ENCODE data around the gene TWF2.

TWF2 gene

DNA sequence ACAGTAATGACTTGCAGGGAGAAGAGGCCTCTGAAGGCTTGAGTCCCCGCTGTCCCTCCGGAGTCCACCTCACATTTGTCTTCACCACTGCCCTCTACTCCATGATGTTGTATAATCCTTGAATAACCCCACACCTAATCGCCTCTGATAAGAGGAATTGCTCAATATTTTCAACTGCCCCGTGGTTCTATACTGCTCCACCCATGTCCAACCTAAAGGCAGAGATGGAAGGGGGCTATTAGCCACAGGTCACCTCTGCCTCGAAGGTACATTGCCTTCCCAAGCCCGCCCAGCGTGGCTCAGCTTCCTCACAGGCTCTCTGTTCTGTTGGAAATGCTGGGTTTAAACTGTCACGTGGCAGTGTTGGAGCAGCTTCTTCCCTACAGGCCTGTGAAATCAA is 26.0 kb downstream of the TWF2 start:
- no peak overlapping the region for H3K9ac ChIP-seq
- no peaks in the 10 kb centered on the region for H3K4me1 ChIP-seq (ENCODE audit: low read depth, poor library complexity, severe bottlenecking)
- H3K79me2 ChIP-seq (ENCODE audit: insufficient read depth, low read depth) = no peaks in the 10 kb centered on the region
- H4K20me1 ChIP-seq (ENCODE audit: insufficient read depth) = no peaks in the 10 kb centered on the region
- peaks cover 3% of the 10 kb centered on the region; the same call in 1 of the 2 replicates for H3K36me3 ChIP-seq (ENCODE audit: insufficient read depth)
- no peak overlapping the region for H3K4me3 ChIP-seq (IDR thresholded peaks at IDR 0.05; ENCODE audit: insufficient read depth, low read depth, low read length)
- H3K27ac ChIP-seq = no peak overlapping the region
- no peak overlapping the region for H2AFZ ChIP-seq (ENCODE audit: low read depth)
- TF ChIP-seq, protein P1, sequence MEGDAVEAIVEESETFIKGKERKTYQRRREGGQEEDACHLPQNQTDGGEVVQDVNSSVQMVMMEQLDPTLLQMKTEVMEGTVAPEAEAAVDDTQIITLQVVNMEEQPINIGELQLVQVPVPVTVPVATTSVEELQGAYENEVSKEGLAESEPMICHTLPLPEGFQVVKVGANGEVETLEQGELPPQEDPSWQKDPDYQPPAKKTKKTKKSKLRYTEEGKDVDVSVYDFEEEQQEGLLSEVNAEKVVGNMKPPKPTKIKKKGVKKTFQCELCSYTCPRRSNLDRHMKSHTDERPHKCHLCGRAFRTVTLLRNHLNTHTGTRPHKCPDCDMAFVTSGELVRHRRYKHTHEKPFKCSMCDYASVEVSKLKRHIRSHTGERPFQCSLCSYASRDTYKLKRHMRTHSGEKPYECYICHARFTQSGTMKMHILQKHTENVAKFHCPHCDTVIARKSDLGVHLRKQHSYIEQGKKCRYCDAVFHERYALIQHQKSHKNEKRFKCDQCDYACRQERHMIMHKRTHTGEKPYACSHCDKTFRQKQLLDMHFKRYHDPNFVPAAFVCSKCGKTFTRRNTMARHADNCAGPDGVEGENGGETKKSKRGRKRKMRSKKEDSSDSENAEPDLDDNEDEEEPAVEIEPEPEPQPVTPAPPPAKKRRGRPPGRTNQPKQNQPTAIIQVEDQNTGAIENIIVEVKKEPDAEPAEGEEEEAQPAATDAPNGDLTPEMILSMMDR (conservative IDR thresholded peaks at IDR 0.05; ENCODE audit: low read depth, low read length) = no peak
- H3K4me2 ChIP-seq = no peak overlapping the region
- H3K27me3 ChIP-seq (ENCODE audit: insufficient read depth, low read depth) = no peaks in the 10 kb centered on the region

DNA sequence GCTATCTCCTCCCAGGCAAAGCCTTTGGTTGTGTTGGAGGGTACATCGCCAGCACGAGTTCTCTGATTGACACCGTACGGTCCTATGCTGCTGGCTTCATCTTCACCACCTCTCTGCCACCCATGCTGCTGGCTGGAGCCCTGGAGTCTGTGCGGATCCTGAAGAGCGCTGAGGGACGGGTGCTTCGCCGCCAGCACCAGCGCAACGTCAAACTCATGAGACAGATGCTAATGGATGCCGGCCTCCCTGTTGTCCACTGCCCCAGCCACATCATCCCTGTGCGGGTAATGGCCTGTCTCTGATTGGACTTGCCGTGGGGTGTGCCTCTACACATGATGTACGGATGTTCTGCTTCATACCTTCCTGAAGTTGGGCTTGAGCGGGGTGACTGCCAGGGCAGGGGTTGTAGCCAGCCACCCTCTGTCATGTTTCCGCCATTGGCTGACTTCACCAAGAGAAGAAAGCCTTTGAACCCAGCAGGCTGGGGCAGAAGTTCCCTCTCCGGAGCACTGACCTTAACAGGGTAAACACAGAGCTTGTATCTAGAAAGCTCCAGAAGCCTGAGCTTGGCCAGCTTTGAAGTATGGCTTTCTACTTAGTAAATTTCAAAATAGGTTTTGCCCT is 27.6 kb downstream of the TWF2 start:
- no peak overlapping the region for H2AFZ ChIP-seq (ENCODE audit: low read depth)
- no peak overlapping the region for H3K4me2 ChIP-seq
- no peaks in the 10 kb centered on the region for H3K27me3 ChIP-seq (ENCODE audit: insufficient read depth, low read depth)
- H3K9ac ChIP-seq = no peak overlapping the region
- no peaks in the 10 kb centered on the region for H3K79me2 ChIP-seq (ENCODE audit: insufficient read depth, low read depth)
- H3K27ac ChIP-seq = no peak overlapping the region
- no peaks in the 10 kb centered on the region for H3K4me1 ChIP-seq (ENCODE audit: low read depth, poor library complexity, severe bottlenecking)
- H3K4me3 ChIP-seq (IDR thresholded peaks at IDR 0.05; ENCODE audit: insufficient read depth, low read depth, low read length) = no peak overlapping the region
- no peaks in the 10 kb centered on the region for H4K20me1 ChIP-seq (ENCODE audit: insufficient read depth)
- TF ChIP-seq, protein P1 (conservative IDR thresholded peaks at IDR 0.05; ENCODE audit: low read depth, low read length) = no peak
- peaks cover 3% of the 10 kb centered on the region; the same call in 1 of the 2 replicates for H3K36me3 ChIP-seq (ENCODE audit: insufficient read depth)

DNA sequence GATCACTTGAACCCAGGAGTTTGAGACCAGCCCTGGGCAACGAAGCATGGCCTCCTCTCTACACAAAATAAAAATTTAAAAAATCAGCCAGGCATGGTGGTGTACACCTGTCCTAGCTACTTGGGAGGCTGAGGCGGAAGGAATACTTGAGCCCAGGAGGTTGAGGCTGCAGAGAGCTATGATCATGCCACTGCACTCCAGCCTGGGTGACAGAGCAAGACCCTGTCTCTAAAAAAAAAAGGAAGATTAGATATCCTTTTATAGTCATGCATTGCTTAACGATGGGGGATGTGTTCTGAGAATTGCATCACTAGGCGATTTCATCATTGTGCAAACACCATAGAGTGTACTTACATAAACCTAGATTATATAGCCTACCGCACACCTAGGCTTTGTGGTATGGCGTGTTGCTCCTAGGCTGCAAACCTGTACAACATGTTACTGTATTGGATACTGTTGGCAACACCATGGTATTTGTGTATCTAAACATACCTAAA is 28.4 kb downstream of the TWF2 start:
- Histone ChIP-seq H2AFZ (ENCODE audit: low read depth) (no peak overlapping the region), H3K9ac (no peak overlapping the region), H4K20me1 (ENCODE audit: insufficient read depth) (no peaks in the 10 kb centered on the region), H3K27me3 (ENCODE audit: insufficient read depth, low read depth) (no peaks in the 10 kb centered on the region), H3K4me2 (no peak overlapping the region), H3K4me1 (ENCODE audit: low read depth, poor library complexity, severe bottlenecking) (peaks cover 7% of the 10 kb centered on the region), H3K27ac (no peak overlapping the region), H3K36me3 (ENCODE audit: insufficient read depth) (peaks cover 3% of the 10 kb centered on the region; the same call in 1 of the 2 replicates), H3K4me3 (IDR thresholded peaks at IDR 0.05; ENCODE audit: insufficient read depth, low read depth, low read length) (no peak overlapping the region), H3K79me2 (ENCODE audit: insufficient read depth, low read depth) (no peaks in the 10 kb centered on the region)
- TF ChIP-seq, protein P1 (conservative IDR thresholded peaks at IDR 0.05; ENCODE audit: low read depth, low read length) = no peak

DNA sequence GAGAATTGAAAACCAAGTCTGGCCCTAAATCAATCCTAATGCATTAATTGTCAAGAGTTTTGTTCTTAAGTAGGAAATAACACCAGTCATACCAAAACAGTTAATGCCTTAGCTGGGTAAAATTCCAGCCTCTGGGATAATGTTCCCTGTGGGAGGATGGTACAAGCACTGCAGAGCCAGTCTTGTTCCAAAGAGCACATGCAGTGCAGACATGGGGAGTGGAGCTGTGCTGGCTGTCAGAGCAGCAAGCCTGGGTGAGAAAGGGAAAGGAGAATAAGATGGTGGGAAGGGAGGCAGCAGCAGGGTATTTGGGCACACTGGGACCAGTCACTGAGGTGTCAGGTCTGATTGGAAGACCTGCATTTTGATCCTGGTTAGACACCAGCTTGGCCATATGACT is 28.9 kb downstream of the TWF2 start:
- Histone ChIP-seq H2AFZ (ENCODE audit: low read depth) (no peak overlapping the region), H4K20me1 (ENCODE audit: insufficient read depth) (no peaks in the 10 kb centered on the region), H3K79me2 (ENCODE audit: insufficient read depth, low read depth) (no peaks in the 10 kb centered on the region), H3K27me3 (ENCODE audit: insufficient read depth, low read depth) (no peaks in the 10 kb centered on the region), H3K27ac (no peak overlapping the region), H3K4me2 (no peak overlapping the region), H3K4me3 (IDR thresholded peaks at IDR 0.05; ENCODE audit: insufficient read depth, low read depth, low read length) (no peak overlapping the region), H3K4me1 (ENCODE audit: low read depth, poor library complexity, severe bottlenecking) (peaks cover 12% of the 10 kb centered on the region), H3K36me3 (ENCODE audit: insufficient read depth) (peaks cover 3% of the 10 kb centered on the region; the same call in 1 of the 2 replicates), H3K9ac (no peak overlapping the region)
- TF ChIP-seq, protein P1 (conservative IDR thresholded peaks at IDR 0.05; ENCODE audit: low read depth, low read length) = no peak

Measured in KMS-11 (cell line).